K562 treated with DMSO at 1 percent for 12 hours (cell line): ENCODE measurements around the gene PSMG3. TPM values are rescaled to one million over a fixed set of nuclear protein-coding genes. Genes with fewer than 3 reads are reported as not detected.

Experiments
- total RNA-seq: library from RNA; unstranded; fragments of 300-600 nt; gene quantifications from 2 replicates; pipeline ENCODE4 v1.2.3, GENCODE V29; 2022; ENCODE audit not compliant: insufficient read depth

The PSMG3 gene, protein sequence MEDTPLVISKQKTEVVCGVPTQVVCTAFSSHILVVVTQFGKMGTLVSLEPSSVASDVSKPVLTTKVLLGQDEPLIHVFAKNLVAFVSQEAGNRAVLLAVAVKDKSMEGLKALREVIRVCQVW
- total RNA-seq: 74.7 and 100 TPM in 2 replicates

GRCh38 chr7:1569833-1570632 lies at the start of gene PSMG3:
Gene PSMG3, minus strand, starts transcription at chr7:1570032. Its CDS starts 693 bp downstream, at chr7:1569339.

GRCh38 chr7:1555813-1556543 lies 13.9 kb downstream of the PSMG3 start, which contains the start of gene TMEM184A:
Gene TMEM184A, minus strand, starts transcription at chr7:1556205. Its CDS starts 721 bp downstream, at chr7:1555484.

Other genes with a start within 250 kb of the PSMG3 start
- 41.6 and 43.7 TPM in 2 replicates for gene MICALL2, start 110.6 kb downstream of the PSMG3 start, total RNA-seq
- 65.1 and 80.8 TPM in 2 replicates for gene INTS1, start 65.6 kb downstream of the PSMG3 start, total RNA-seq
- 7.6 and 14.1 TPM in 2 replicates for gene MAFK, start 39.3 kb downstream of the PSMG3 start, total RNA-seq
- not detected in 2 replicates for gene TMEM184A, start 13.8 kb downstream of the PSMG3 start, total RNA-seq
- gene ELFN1, start 100.2 kb upstream of the PSMG3 start, total RNA-seq: 0.20 TPM in 1 of 2 replicates, not detected in the other